Fibroblast of skin of scalp (primary cell): ENCODE measurements around the gene CYS1.
A peak's percentile ranks its signal among the peaks of the same experiment; 100 is the strongest.
"Not testable (repeated sequence)": the region's sequence is repeated elsewhere in the genome, so short reads cannot be mapped to it uniquely, and the experiment has no call there.

Source experiments
- DNase-seq: peaks from one replicate; pipeline ENCODE4 v3.0.0-alpha.2; 2013

CYS1 gene

GRCh38 chr2:10028988-10029874 lies 51.0 kb downstream of the CYS1 start:
- peak; percentile 39 for DNase-seq

- DNase-seq = no peak
Observed at GRCh38 chr2:10028407-10028987, 51.7 kb downstream of the CYS1 start.

- no peak for DNase-seq
Observed at GRCh38 chr2:10027660-10028330, 52.4 kb downstream of the CYS1 start.

- no peak for DNase-seq
Observed at GRCh38 chr2:10026940-10027569, 53.2 kb downstream of the CYS1 start.

GRCh38 chr2:10022966-10023662 lies 57.1 kb downstream of the CYS1 start:
- no peak for DNase-seq

- DNase-seq = no peak
Observed at GRCh38 chr2:10022445-10022844, 57.8 kb downstream of the CYS1 start.

GRCh38 chr2:10022041-10022421 lies 58.2 kb downstream of the CYS1 start:
- no peak for DNase-seq

GRCh38 chr2:10019602-10020400 lies 60.4 kb downstream of the CYS1 start:
- no peak for DNase-seq

- DNase-seq = no peak
Observed at GRCh38 chr2:10019174-10019573, 61.0 kb downstream of the CYS1 start.

- no peak for DNase-seq
Observed at GRCh38 chr2:10017313-10017941, 62.8 kb downstream of the CYS1 start.

- DNase-seq = no peak
Observed at GRCh38 chr2:10016802-10017258, 63.4 kb downstream of the CYS1 start.

- DNase-seq = no peak
Observed at GRCh38 chr2:10016001-10016801, 64.0 kb downstream of the CYS1 start.

GRCh38 chr2:10015376-10015989 lies 64.7 kb downstream of the CYS1 start:
- DNase-seq = not testable (repeated sequence)

GRCh38 chr2:10014418-10015190 lies 65.6 kb downstream of the CYS1 start:
- DNase-seq = no peak

- not testable (repeated sequence) for DNase-seq
Observed at GRCh38 chr2:10013651-10014417, 66.4 kb downstream of the CYS1 start.

- no peak for DNase-seq
Observed at GRCh38 chr2:10012963-10013461, 67.2 kb downstream of the CYS1 start.

GRCh38 chr2:10012366-10012962 lies 67.7 kb downstream of the CYS1 start:
- DNase-seq = not testable (repeated sequence)
